ENCODE data around the gene TLX1. TPM values are rescaled to one million over a fixed set of nuclear protein-coding genes. Genes with fewer than 3 reads are reported as not detected.

The TLX1 gene
- total RNA-seq, 1 experiment from 2014 or later = not detected

- DNase-seq (ENCODE audit: low read depth) = no peak
- in situ Hi-C loops (cut with HindIII; ENCODE audit: low pct_unique_long_range_greater_than_20kb, low sequenced_read_pairs) = no loop called here
These were observed 41.6 kb downstream of the TLX1 start for GRCh38 chr10:101172741-101173140.

- in situ Hi-C loops (cut with HindIII; ENCODE audit: low pct_unique_long_range_greater_than_20kb, low sequenced_read_pairs) = no loop called here
- DNase-seq (ENCODE audit: low read depth) = no peak
These were observed 43.2 kb downstream of the TLX1 start for GRCh38 chr10:101174319-101174718.

GRCh38 chr10:101176577-101176976 is 45.5 kb downstream of the TLX1 start:
- no peak for DNase-seq (ENCODE audit: low read depth)
- in situ Hi-C loops (cut with HindIII; ENCODE audit: low pct_unique_long_range_greater_than_20kb, low sequenced_read_pairs) = no loop called here

GRCh38 chr10:101182936-101183335 is 51.8 kb downstream of the TLX1 start:
- no peak for DNase-seq (ENCODE audit: low read depth)
- in situ Hi-C loops (cut with HindIII; ENCODE audit: low pct_unique_long_range_greater_than_20kb, low sequenced_read_pairs) = no loop called here

GRCh38 chr10:101183458-101184183 is 52.5 kb downstream of the TLX1 start:
- no peak for DNase-seq (ENCODE audit: low read depth)
- in situ Hi-C loops (cut with HindIII; ENCODE audit: low pct_unique_long_range_greater_than_20kb, low sequenced_read_pairs) = no loop called here

Other genes starting within 250 kb of the TLX1 start
- 8.1 and 8.9 TPM in 2 replicates for gene SLF2, start 218.3 kb upstream of the TLX1 start, total RNA-seq (2014; rRNA removed; shearing (Covaris generic); ENCODE audit: low replicate concordance)
- 0.96 and 6.6 TPM in 2 replicates for gene SEMA4G, start 161.8 kb upstream of the TLX1 start, total RNA-seq (2014; rRNA removed; shearing (Covaris generic); ENCODE audit: low replicate concordance)
- 123 and 128 TPM in 2 replicates for gene MRPL43, start 143.8 kb upstream of the TLX1 start, total RNA-seq (2014; rRNA removed; shearing (Covaris generic); ENCODE audit: low replicate concordance)
- 5.2 and 10.7 TPM in 2 replicates for gene TWNK, start 143.8 kb upstream of the TLX1 start, total RNA-seq (2014; rRNA removed; shearing (Covaris generic); ENCODE audit: low replicate concordance)
- 35.5 and 37.2 TPM in 2 replicates for gene LZTS2, start 131.5 kb upstream of the TLX1 start, total RNA-seq (2014; rRNA removed; shearing (Covaris generic); ENCODE audit: low replicate concordance)
- 0.51 and 5.3 TPM in 2 replicates for gene PDZD7, start 100.2 kb upstream of the TLX1 start, total RNA-seq (2014; rRNA removed; shearing (Covaris generic); ENCODE audit: low replicate concordance)
- gene SFXN3, start 100.1 kb upstream of the TLX1 start, total RNA-seq (2014; rRNA removed; shearing (Covaris generic); ENCODE audit: low replicate concordance) = 46.5 and 48.4 TPM in 2 replicates
- 35.4 and 44.5 TPM in 2 replicates for gene KAZALD1, start 69.3 kb upstream of the TLX1 start, total RNA-seq (2014; rRNA removed; shearing (Covaris generic); ENCODE audit: low replicate concordance)
- not detected in 2 replicates for gene LBX1, start 98.2 kb downstream of the TLX1 start, total RNA-seq (2014; rRNA removed; shearing (Covaris generic); ENCODE audit: low replicate concordance)
- gene BTRC, start 222.9 kb downstream of the TLX1 start, total RNA-seq (2014; rRNA removed; shearing (Covaris generic); ENCODE audit: low replicate concordance) = 4.8 and 11.3 TPM in 2 replicates